Measurements from ENCODE around the gene GPR35. TPM values are rescaled to one million over a fixed set of nuclear protein-coding genes. Genes with fewer than 3 reads are reported as not detected.
A peak's percentile ranks its signal among the peaks of the same experiment; 100 is the strongest.

The GPR35 gene
- total and polyA plus RNA-seq, 2 of the 13 experiments (the other 11 are each of a cell fraction or from before 2014, with no cell fraction given), result 27.1 to 44.2 TPM

DNA sequence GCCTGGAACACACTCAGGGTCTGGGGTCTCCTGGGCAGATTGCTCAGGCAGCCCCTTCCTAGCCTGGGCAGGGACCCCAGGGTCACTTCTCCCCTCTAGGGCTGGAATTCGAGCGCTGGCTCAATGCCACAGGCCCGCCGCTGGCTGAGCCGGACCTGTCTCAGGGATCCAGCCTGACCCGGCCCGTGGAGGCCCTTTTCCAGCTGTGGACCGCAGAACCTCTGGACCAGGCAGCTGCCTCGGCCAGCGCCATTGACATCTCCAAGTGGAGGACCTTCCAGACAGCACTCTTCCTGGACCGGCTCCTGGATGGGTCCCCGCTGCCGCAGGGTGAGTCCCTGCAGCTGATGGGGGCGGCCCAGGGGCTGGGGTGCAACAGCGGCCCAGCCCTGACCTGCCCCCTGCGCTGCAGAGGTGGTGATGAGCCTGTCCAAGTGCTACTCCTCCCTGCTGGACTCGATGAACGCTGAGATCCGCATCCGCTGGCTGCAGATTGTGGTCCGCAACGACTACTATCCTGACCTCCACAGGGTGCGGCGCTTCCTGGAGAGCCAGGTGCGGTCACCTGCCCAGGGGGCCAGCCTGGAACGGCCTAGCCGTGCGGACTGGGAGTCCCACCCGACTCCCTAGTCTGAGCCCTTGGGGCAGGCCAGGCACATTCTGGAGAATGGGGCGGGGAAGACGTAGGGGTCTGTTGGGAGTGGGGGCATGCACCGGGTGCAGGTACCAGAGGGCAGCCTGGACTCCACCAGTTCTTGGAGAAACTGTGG, 48.7 kb upstream of the GPR35 start:
- 100% methylated on average over 13 of the region's 32 CpGs for WGBS (ENCODE audit: low lambda C conversion rate)
- BruUV-seq (replicated peaks), result no TSS peak
- Histone ChIP-seq H3K4me3 (replicated peaks in 1 of 3; ENCODE audit: insufficient read depth in 1 of 3, low read depth in 2 of 3, low read length in 3 of 3) (no peak overlapping the region), H3K9ac (ENCODE audit: insufficient read depth, low read depth, low read length) (no peak overlapping the region), H3K4me1 (ENCODE audit: insufficient read depth, low read length) (peaks cover 29% of the 10 kb centered on the region), H3K27me3 (ENCODE audit: control insufficient read depth in 1 of 2, insufficient read depth in 2 of 2, low read length in 2 of 2) (no peaks in the 10 kb centered on the region), H3K4me2 (ENCODE audit: low read depth, low read length) (no peak overlapping the region), H3K27ac (ENCODE audit: extremely low read length, insufficient read depth, low read length) (no peak overlapping the region), H2AFZ (ENCODE audit: low read length) (no peak overlapping the region), H3K36me3 (replicated peaks in 1 of 2; ENCODE audit: control insufficient read depth in 1 of 2, insufficient read depth in 2 of 2, low read length in 2 of 2) (peaks cover 0 to 14% of the 10 kb centered on the region in 2 experiments; a peak in 3 of 5 replicates), H3K79me2 (ENCODE audit: insufficient read depth, low read length) (peaks cover 9% of the 10 kb centered on the region), H3K9me3 (ENCODE audit: low read length) (no peaks in the 10 kb centered on the region), H4K20me1 (ENCODE audit: insufficient read depth, low read length) (peaks cover 3% of the 10 kb centered on the region; the same call in 1 of the 2 replicates)
- no peak for FAIRE-seq
- CTCF ChIA-PET (ENCODE audit: low intra/inter-chr PET ratio, low total read pairs), result no interaction called here
- TF ChIP-seq ZNF234 (CRISPR knock-in tag; conservative IDR thresholded peaks at IDR 0.05) (no peak), SNRNP70 (IDR thresholded peaks at IDR 0.05; ENCODE audit: low read depth, low read length) (no peak), NAIF1 (CRISPR knock-in tag; IDR thresholded peaks at IDR 0.05; ENCODE audit: borderline replicate concordance) (no peak), DZIP1 (CRISPR knock-in tag; IDR thresholded peaks at IDR 0.05) (no peak), ZNF510 (CRISPR knock-in tag; IDR thresholded peaks at IDR 0.05; ENCODE audit: low read depth) (no peak), ZNF34 (CRISPR knock-in tag; IDR thresholded peaks at IDR 0.05; ENCODE audit: borderline replicate concordance) (no peak), AGO1 (IDR thresholded peaks at IDR 0.05; ENCODE audit: low read depth, low read length, poor library complexity, severe bottlenecking) (peak; percentile 44), ZNF678 (CRISPR knock-in tag; IDR thresholded peaks at IDR 0.05) (no peak), MTA3 (CRISPR knock-in tag; IDR thresholded peaks at IDR 0.05) (no peak), AGO2 (optimal IDR thresholded peaks at IDR 0.05; ENCODE audit: low read depth, low read length) (peak; percentile 76), RARG (CRISPR knock-in tag; IDR thresholded peaks at IDR 0.05; ENCODE audit: low read depth) (no peak), ZNF550 (CRISPR knock-in tag; IDR thresholded peaks at IDR 0.05; ENCODE audit: borderline replicate concordance) (no peak), NFYC (CRISPR knock-in tag; IDR thresholded peaks at IDR 0.05) (no peak)
- TF ChIP-seq, protein P1, sequence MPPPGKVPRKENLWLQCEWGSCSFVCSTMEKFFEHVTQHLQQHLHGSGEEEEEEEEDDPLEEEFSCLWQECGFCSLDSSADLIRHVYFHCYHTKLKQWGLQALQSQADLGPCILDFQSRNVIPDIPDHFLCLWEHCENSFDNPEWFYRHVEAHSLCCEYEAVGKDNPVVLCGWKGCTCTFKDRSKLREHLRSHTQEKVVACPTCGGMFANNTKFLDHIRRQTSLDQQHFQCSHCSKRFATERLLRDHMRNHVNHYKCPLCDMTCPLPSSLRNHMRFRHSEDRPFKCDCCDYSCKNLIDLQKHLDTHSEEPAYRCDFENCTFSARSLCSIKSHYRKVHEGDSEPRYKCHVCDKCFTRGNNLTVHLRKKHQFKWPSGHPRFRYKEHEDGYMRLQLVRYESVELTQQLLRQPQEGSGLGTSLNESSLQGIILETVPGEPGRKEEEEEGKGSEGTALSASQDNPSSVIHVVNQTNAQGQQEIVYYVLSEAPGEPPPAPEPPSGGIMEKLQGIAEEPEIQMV (CRISPR knock-in tag; IDR thresholded peaks at IDR 0.05; ENCODE audit: low read depth), result no peak
- TF ChIP-seq, protein P2, sequence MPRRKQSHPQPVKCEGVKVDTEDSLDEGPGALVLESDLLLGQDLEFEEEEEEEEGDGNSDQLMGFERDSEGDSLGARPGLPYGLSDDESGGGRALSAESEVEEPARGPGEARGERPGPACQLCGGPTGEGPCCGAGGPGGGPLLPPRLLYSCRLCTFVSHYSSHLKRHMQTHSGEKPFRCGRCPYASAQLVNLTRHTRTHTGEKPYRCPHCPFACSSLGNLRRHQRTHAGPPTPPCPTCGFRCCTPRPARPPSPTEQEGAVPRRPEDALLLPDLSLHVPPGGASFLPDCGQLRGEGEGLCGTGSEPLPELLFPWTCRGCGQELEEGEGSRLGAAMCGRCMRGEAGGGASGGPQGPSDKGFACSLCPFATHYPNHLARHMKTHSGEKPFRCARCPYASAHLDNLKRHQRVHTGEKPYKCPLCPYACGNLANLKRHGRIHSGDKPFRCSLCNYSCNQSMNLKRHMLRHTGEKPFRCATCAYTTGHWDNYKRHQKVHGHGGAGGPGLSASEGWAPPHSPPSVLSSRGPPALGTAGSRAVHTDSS (CRISPR knock-in tag; conservative IDR thresholded peaks at IDR 0.05), result no peak
- in situ Hi-C loops (cut with HindIII; ENCODE audit: extremely low pct_ligation_motif_present, low pct_unique_long_range_greater_than_20kb) (no loop called here), intact Hi-C loops (cut with micrococcal nuclease; ENCODE audit: unreplicated experiment) (no loop called here)
- ATAC-seq, result no peak
- DNase-seq (ENCODE audit: low spot score), result no peak
- POLR2A ChIA-PET, result interaction anchor here (1.3 to 3.2 kb wide), 3 partner anchors 10 to 28 kb away, joined by 3 to 11 read pairs (median 5); partner anchors contain the start of gene CAPN10
